ENCODE measurements around the gene HSD17B3. TPM values are rescaled to one million over a fixed set of nuclear protein-coding genes. Genes with fewer than 3 reads are reported as not detected.

The HSD17B3 gene
- total and polyA plus RNA-seq, 7 donors: 0.66 to 1.4 (median 1.0) TPM; not detected in 4

- Histone ChIP-seq H3K27ac (no peak overlapping the region), H3K36me3 (no peaks in the 10 kb centered on the region), H3K27me3 (no peaks in the 10 kb centered on the region), H3K4me1 (no peaks in the 10 kb centered on the region), H3K9me3 (no peaks in the 10 kb centered on the region), H3K4me3 (no peak overlapping the region)
- DNase-seq: peak; percentile 78
- intact Hi-C loops (cut with DNase I): no loop called here
- TF ChIP-seq POLR2A (IDR thresholded peaks at IDR 0.05) (no peak), CTCF (IDR thresholded peaks at IDR 0.05) (no peak), EP300 (IDR thresholded peaks at IDR 0.05) (no peak), POLR2AphosphoS5 (IDR thresholded peaks at IDR 0.05) (peak in 3 of 4 donors; percentile 18 to 47 (median 25))
- WGBS, 2 donors: 86 to 92% methylated on average over 7 of the region's 7 CpGs
These were observed 92.3 kb downstream of the HSD17B3 start for GRCh38 chr9:96209407-96210271.

GRCh38 chr9:96206156-96206751, 95.7 kb downstream of the HSD17B3 start:
- H3K36me3 ChIP-seq: no peaks in the 10 kb centered on the region
- H3K4me3 ChIP-seq: no peak overlapping the region
- no peaks in the 10 kb centered on the region for H3K4me1 ChIP-seq
- no peaks in the 10 kb centered on the region for H3K9me3 ChIP-seq
- intact Hi-C loops (cut with DNase I): no loop called here
- 82 to 87% methylated on average over 11 of the region's 11 CpGs for WGBS, 2 donors
- DNase-seq: no peak
- no peak overlapping the region for H3K27ac ChIP-seq
- TF ChIP-seq POLR2A (IDR thresholded peaks at IDR 0.05) (no peak), EP300 (IDR thresholded peaks at IDR 0.05) (no peak), POLR2AphosphoS5 (IDR thresholded peaks at IDR 0.05) (no peak), CTCF (IDR thresholded peaks at IDR 0.05) (no peak)
- H3K27me3 ChIP-seq: no peaks in the 10 kb centered on the region

DNA sequence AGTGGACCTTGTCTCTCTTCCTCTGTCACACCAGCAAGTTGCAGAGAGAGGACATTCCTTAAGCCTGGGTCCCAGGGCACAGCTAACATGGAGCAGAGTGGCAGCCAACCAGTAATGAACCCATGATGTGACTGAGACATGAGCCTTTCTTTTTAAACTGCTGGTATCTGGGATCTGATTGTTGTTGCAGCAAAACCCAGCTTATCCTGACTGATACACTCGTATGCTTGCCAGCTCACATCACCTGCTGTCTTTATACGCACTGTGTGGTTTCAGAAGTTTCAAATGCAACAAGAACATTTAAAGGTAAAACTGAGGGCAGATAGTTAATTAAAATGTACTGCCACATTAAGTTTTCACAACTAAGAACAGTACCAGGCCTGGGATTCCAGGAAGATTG, 97.1 kb downstream of the HSD17B3 start:
- DNase-seq: no peak
- TF ChIP-seq CTCF (IDR thresholded peaks at IDR 0.05): no peak
- no peak for TF ChIP-seq EP300 (IDR thresholded peaks at IDR 0.05)
- no peak for TF ChIP-seq POLR2A (IDR thresholded peaks at IDR 0.05)
- no peak for TF ChIP-seq POLR2AphosphoS5 (IDR thresholded peaks at IDR 0.05)
- H3K9me3 ChIP-seq: no peaks in the 10 kb centered on the region
- no peak overlapping the region for H3K27ac ChIP-seq
- no peaks in the 10 kb centered on the region for H3K4me1 ChIP-seq
- intact Hi-C loops (cut with DNase I): no loop called here
- no peaks in the 10 kb centered on the region for H3K36me3 ChIP-seq
- 95 to 97% methylated on average over 2 of the region's 2 CpGs for WGBS, 2 donors
- H3K4me3 ChIP-seq: no peak overlapping the region
- H3K27me3 ChIP-seq: no peaks in the 10 kb centered on the region

- intact Hi-C loops (cut with DNase I): no loop called here
- TF ChIP-seq POLR2A (IDR thresholded peaks at IDR 0.05): no peak
- TF ChIP-seq EP300 (IDR thresholded peaks at IDR 0.05): no peak
- no peak for TF ChIP-seq CTCF (IDR thresholded peaks at IDR 0.05)
- TF ChIP-seq POLR2AphosphoS5 (IDR thresholded peaks at IDR 0.05): no peak
- no peak for DNase-seq
- Histone ChIP-seq H3K4me3 (no peak overlapping the region), H3K27ac (no peak overlapping the region), H3K27me3 (no peaks in the 10 kb centered on the region), H3K9me3 (no peaks in the 10 kb centered on the region), H3K36me3 (no peaks in the 10 kb centered on the region), H3K4me1 (no peaks in the 10 kb centered on the region)
- WGBS, 2 donors: 79 to 90% methylated on average over 18 of the region's 18 CpGs
These were observed 98.0 kb downstream of the HSD17B3 start for GRCh38 chr9:96203867-96204501.

All from sigmoid colon (tissue), 7 donors.